ENCODE results near the gene NXPH2. TPM values are rescaled to one million over a fixed set of nuclear protein-coding genes. Genes with fewer than 3 reads are reported as not detected.

NXPH2 gene
- total and polyA plus RNA-seq, 11 donors, result 0.91 TPM; not detected in 10

GRCh38 chr2:138762533-138762932, 17.7 kb downstream of the NXPH2 start:
- no peak overlapping the region for H3K4me3 ChIP-seq
- H3K9me3 ChIP-seq, result no peaks in the 10 kb centered on the region
- TF ChIP-seq, protein P1, sequence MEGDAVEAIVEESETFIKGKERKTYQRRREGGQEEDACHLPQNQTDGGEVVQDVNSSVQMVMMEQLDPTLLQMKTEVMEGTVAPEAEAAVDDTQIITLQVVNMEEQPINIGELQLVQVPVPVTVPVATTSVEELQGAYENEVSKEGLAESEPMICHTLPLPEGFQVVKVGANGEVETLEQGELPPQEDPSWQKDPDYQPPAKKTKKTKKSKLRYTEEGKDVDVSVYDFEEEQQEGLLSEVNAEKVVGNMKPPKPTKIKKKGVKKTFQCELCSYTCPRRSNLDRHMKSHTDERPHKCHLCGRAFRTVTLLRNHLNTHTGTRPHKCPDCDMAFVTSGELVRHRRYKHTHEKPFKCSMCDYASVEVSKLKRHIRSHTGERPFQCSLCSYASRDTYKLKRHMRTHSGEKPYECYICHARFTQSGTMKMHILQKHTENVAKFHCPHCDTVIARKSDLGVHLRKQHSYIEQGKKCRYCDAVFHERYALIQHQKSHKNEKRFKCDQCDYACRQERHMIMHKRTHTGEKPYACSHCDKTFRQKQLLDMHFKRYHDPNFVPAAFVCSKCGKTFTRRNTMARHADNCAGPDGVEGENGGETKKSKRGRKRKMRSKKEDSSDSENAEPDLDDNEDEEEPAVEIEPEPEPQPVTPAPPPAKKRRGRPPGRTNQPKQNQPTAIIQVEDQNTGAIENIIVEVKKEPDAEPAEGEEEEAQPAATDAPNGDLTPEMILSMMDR (IDR thresholded peaks at IDR 0.05), result no peak
- TF ChIP-seq POLR2A (IDR thresholded peaks at IDR 0.05), result no peak
- DNase-seq (no peak), ATAC-seq (no peak)
- no peak overlapping the region for H3K27ac ChIP-seq
- H3K27me3 ChIP-seq, result peaks cover 0 to 4% (median 0%) of the 10 kb centered on the region in 9 donors
- H3K4me1 ChIP-seq, result no peaks in the 10 kb centered on the region
- no peaks in the 10 kb centered on the region for H3K36me3 ChIP-seq
- intact Hi-C loops (cut with DNase I), result no loop called here

DNA sequence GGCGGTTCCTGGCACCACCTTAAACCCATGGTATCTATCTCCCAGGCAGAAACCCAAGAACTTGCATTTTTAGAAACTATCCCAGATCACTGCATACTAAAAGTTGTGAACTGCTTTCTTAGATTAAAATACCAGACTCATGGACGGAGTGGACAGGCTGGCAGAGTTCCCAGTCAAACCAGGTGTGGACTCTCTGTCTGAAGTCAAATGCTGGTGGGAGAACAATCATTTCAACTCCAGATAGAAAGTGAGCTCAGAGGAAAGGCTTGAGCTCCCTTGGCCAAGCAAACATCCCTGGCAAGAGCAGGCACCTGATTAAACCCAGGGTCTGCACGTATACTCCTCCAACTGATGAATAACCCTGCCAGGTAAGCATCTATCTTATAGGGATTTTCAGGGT, 19.5 kb downstream of the NXPH2 start:
- Histone ChIP-seq H3K27ac (no peak overlapping the region), H3K36me3 (no peaks in the 10 kb centered on the region), H3K27me3 (peaks cover 0 to 3% (median 0%) of the 10 kb centered on the region in 9 donors), H3K4me3 (no peak overlapping the region), H3K4me1 (no peaks in the 10 kb centered on the region), H3K9me3 (no peaks in the 10 kb centered on the region)
- TF ChIP-seq, protein P1 (IDR thresholded peaks at IDR 0.05), result no peak
- TF ChIP-seq POLR2A (IDR thresholded peaks at IDR 0.05), result no peak
- intact Hi-C loops (cut with DNase I), result no loop called here
- WGBS, 4 donors, result 39 to 52% (median 49%) methylated on average over 3 of the region's 3 CpGs
- DNase-seq (no peak), ATAC-seq (no peak)

- Histone ChIP-seq H3K27ac (no peak overlapping the region), H3K36me3 (no peaks in the 10 kb centered on the region), H3K9me3 (peaks cover 0 to 15% (median 0%) of the 10 kb centered on the region in 12 donors), H3K4me3 (no peak overlapping the region), H3K27me3 (peaks cover 0 to 3% (median 0%) of the 10 kb centered on the region in 9 donors), H3K4me1 (no peaks in the 10 kb centered on the region)
- TF ChIP-seq, protein P1 (IDR thresholded peaks at IDR 0.05), result no peak
- 49 to 67% (median 56%) methylated on average over 2 of the region's 2 CpGs for WGBS, 4 donors
- intact Hi-C loops (cut with DNase I), result no loop called here
- DNase-seq (no peak), ATAC-seq (no peak)
Observed at GRCh38 chr2:138757384-138757783, 22.8 kb downstream of the NXPH2 start.

DNA sequence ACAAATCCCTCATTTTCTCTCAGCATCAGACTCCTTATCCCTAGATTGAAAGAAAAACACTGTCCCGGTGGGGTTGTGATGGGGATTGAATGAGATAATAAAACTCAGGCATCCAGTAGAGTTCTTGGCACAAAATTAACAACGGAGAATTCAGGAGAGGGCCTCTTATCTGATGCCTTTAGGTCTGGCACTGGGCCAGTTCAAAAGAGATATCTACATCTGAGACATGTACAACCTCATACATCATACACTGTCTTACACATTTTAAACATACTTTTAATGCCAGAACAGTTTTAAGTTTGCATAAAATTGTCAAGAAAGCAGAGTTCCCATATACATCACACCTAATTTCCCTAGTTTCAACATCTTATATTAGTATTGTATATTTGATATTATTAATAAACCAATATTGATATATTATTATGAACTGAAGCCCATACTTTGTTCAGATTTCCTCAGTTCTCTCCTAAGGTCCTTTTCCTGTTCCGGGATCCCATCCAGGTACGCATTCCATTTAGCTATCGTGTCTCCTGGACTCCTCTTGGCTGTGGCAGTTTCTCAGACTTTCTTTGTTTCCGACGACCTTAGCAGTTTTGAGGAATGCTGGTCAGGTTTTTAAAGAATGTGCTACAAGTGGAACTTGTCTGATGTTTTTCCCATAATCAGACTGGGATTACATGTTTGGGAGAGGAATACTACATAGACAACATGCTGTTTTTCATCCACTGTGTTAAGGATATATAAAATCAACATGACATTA, 27.8 kb downstream of the NXPH2 start:
- Histone ChIP-seq H3K27ac (no peak overlapping the region), H3K27me3 (no peaks in the 10 kb centered on the region), H3K4me3 (no peak overlapping the region), H3K36me3 (no peaks in the 10 kb centered on the region), H3K9me3 (peaks cover 0 to 15% (median 0%) of the 10 kb centered on the region in 12 donors), H3K4me1 (no peaks in the 10 kb centered on the region)
- DNase-seq (no peak), ATAC-seq (no peak)
- TF ChIP-seq, protein P1 (IDR thresholded peaks at IDR 0.05), result no peak
- no peak for TF ChIP-seq POLR2A (IDR thresholded peaks at IDR 0.05)
- 51 to 69% (median 59%) methylated on average over 7 of the region's 7 CpGs for WGBS, 4 donors
- intact Hi-C loops (cut with DNase I), result no loop called here

Data from heart left ventricle (tissue), 16 donors.